Endothelial cell of umbilical vein (primary cell): Measurements from ENCODE around the gene USP35.

Source experiments
- JUN ChIP-seq: IDR thresholded peaks from 2 replicates; pipeline ENCODE4 v1.6.1; 2011; ENCODE audit warnings: borderline replicate concordance, low read depth; ENCODE audit not compliant: insufficient read length, insufficient read depth
- MYC ChIP-seq: IDR thresholded peaks from one replicate; pipeline ENCODE4 v1.6.1; 2011; ENCODE audit warnings: mild to moderate bottlenecking, low read depth, low read length
- POLR2A ChIP-seq: IDR thresholded peaks from 2 replicates; pipeline ENCODE4 v1.6.1; 2012; ENCODE audit warnings: low read depth, mild to moderate bottlenecking, control low read depth, low read length
- POLR2AphosphoS5 ChIP-seq: IDR thresholded peaks from 2 replicates; pipeline ENCODE4 v1.6.1; 2012; ENCODE audit warnings: low read depth, mild to moderate bottlenecking, control low read depth, low read length, moderate library complexity; ENCODE audit not compliant: insufficient read depth
- TF ChIP-seq, protein P1 (sequence below), 2 donors: IDR thresholded peaks; 1 replicate in 1 of 2; 2 replicates in 1 of 2; pipeline ENCODE4 v1.5.1; 2011; ENCODE audit warnings: low read length in 2 of 2, mild to moderate bottlenecking in 2 of 2, moderate library complexity in 2 of 2, control low read depth in 1 of 2, inconsistent platforms in 1 of 2, low read depth in 1 of 2; ENCODE audit not compliant: insufficient read depth in 1 of 2; ENCODE audit errors: extremely low read depth in 1 of 2

DNA sequence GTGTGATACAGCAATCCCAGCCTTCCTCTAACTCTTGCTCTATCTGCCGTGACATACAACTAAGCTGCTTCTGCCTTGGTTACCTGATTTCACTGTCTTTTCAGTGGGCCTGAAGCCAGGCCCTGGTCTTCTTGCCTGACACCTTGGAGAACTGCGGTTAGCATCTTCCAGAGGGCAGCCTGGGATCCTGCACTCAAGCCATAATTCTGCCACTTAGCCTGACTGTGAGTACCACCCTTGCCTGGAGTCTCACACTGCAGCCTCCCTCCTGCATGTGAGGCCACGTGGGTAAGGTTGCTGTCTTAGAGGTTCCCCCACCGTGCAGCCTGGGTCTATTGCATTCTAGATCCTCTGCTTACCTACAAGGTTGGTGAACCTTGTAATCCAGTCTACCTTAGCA is 35.8 kb downstream of the USP35 start:
- TF ChIP-seq, protein P1, sequence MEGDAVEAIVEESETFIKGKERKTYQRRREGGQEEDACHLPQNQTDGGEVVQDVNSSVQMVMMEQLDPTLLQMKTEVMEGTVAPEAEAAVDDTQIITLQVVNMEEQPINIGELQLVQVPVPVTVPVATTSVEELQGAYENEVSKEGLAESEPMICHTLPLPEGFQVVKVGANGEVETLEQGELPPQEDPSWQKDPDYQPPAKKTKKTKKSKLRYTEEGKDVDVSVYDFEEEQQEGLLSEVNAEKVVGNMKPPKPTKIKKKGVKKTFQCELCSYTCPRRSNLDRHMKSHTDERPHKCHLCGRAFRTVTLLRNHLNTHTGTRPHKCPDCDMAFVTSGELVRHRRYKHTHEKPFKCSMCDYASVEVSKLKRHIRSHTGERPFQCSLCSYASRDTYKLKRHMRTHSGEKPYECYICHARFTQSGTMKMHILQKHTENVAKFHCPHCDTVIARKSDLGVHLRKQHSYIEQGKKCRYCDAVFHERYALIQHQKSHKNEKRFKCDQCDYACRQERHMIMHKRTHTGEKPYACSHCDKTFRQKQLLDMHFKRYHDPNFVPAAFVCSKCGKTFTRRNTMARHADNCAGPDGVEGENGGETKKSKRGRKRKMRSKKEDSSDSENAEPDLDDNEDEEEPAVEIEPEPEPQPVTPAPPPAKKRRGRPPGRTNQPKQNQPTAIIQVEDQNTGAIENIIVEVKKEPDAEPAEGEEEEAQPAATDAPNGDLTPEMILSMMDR (IDR thresholded peaks at IDR 0.05; ENCODE audit: extremely low read depth in 1 of 2, insufficient read depth in 1 of 2, low read depth in 1 of 2, low read length in 2 of 2) = no peak
- TF ChIP-seq POLR2A (no peak), MYC (no peak), JUN (no peak), POLR2AphosphoS5 (no peak)
